HepG2 (cell line): ENCODE results near the gene CDCA4. TPM values are rescaled to one million over a fixed set of nuclear protein-coding genes. Genes with fewer than 3 reads are reported as not detected.
A peak's percentile ranks its signal among the peaks of the same experiment; 100 is the strongest.

ENCODE experiments used
- ATAC-seq: fragments of 200-7000 bp; cut with Tn5 transposase; 3 replicates; pipeline ENCODE4 v1.9.1; 2020; ENCODE audit warnings: mild to moderate bottlenecking, moderate library complexity
- BruUV-seq: library from RNA; stranded (reverse); fragments of 400-500 nt; replicated peaks from 2 replicates; lab custom pipeline; 2021; lab: Mats Ljungman, UMichigan
- CTCF ChIA-PET: fragments of 300-600 bp; formaldehyde crosslinking; extraction: SDS; loops from one replicate; lab custom pipeline; 2021; ENCODE audit warnings: low total read pairs, inconsistent platforms, low intra/inter-chr PET ratio; lab: Yijun Ruan, JAX
- POLR2A ChIA-PET: fragments of 350-600 bp; sonication (Branson Sonifier 250); formaldehyde crosslinking; loops from one replicate; lab custom pipeline; 2020; ENCODE audit warnings: antibody characterized with exemption, inconsistent platforms; lab: Yijun Ruan, JAX
- DNase-seq: peaks from one replicate; pipeline ENCODE4 v3.0.0-alpha.2; 2015; ENCODE audit warnings: low spot score
- FAIRE-seq: peaks from 3 replicates; lab custom pipeline; 2011; peaks lifted over from hg19 to GRCh38; lab: Jason Lieb, UNC
- H2AFZ ChIP-seq: one replicate; pipeline ENCODE4 v1.6.1; 2011; ENCODE audit warnings: low read length, inconsistent platforms
- H3K27ac ChIP-seq: fragments of 300-600 bp; 3 replicates; pipeline ENCODE4 v1.8.0; 2011; ENCODE audit warnings: mixed run types, mild to moderate bottlenecking, mixed read lengths, low read length, inconsistent platforms; ENCODE audit not compliant: insufficient read depth; ENCODE audit errors: extremely low read length
- H3K27me3 ChIP-seq, 2 experiments: fragments of 200-600 bp in 1 of 2; 2 replicates in 1 of 2; 3 replicates in 1 of 2; pipeline versions ENCODE4 v1.6.0 to v1.8.0; 2011; ENCODE audit warnings: low read length in 2 of 2, mild to moderate bottlenecking in 2 of 2, moderate library complexity in 2 of 2, inconsistent platforms in 1 of 2; ENCODE audit not compliant: insufficient read depth in 2 of 2, control insufficient read depth in 1 of 2
- H3K36me3 ChIP-seq, 2 experiments: fragments of 200-600 bp in 1 of 2; replicated peaks in 1 of 2; 2 replicates in 1 of 2; 3 replicates in 1 of 2; pipeline versions ENCODE4 v1.5.1 to v1.8.0; 2011; ENCODE audit warnings: low read length in 2 of 2, inconsistent platforms in 1 of 2; ENCODE audit not compliant: insufficient read depth in 2 of 2, control insufficient read depth in 1 of 2
- H3K4me1 ChIP-seq: 2 replicates; pipeline ENCODE4 v1.5.1; 2012; ENCODE audit warnings: low read length, inconsistent platforms; ENCODE audit not compliant: insufficient read depth
- H3K4me2 ChIP-seq: 2 replicates; pipeline ENCODE4 v1.6.0; 2011; ENCODE audit warnings: low read depth, low read length, inconsistent platforms
- H3K4me3 ChIP-seq, 3 experiments: fragments of 200-600 bp in 1 of 3; sonication (generic), shearing (Covaris generic) in 1 of 3; replicated peaks in 1 of 3; 2 replicates each; pipeline ENCODE4 v1.5.1; 2011 to 2016; ENCODE audit warnings: low read length in 3 of 3, inconsistent platforms in 2 of 3, low read depth in 2 of 3, mild to moderate bottlenecking in 2 of 3, control low read depth in 1 of 3, mixed read lengths in 1 of 3; ENCODE audit not compliant: insufficient read depth in 1 of 3
- H3K79me2 ChIP-seq: one replicate; pipeline ENCODE4 v1.6.1; 2011; ENCODE audit warnings: low read length, inconsistent platforms; ENCODE audit not compliant: insufficient read depth
- H3K9ac ChIP-seq: 2 replicates; pipeline ENCODE4 v1.6.0; 2011; ENCODE audit warnings: mild to moderate bottlenecking, low read depth, low read length, inconsistent platforms; ENCODE audit not compliant: insufficient read depth
- H3K9me3 ChIP-seq: 2 replicates; pipeline ENCODE4 v1.5.1; 2012; ENCODE audit warnings: mild to moderate bottlenecking, low read length
- H4K20me1 ChIP-seq: 2 replicates; pipeline ENCODE4 v1.6.0; 2011; ENCODE audit warnings: inconsistent platforms, mild to moderate bottlenecking, low read length, moderate library complexity; ENCODE audit not compliant: insufficient read depth
- CC2D1A ChIP-seq: sonication (generic); formaldehyde crosslinking; IDR thresholded peaks from 2 replicates; pipeline ENCODE4 v1.8.1; 2023; ENCODE audit warnings: mild to moderate bottlenecking, missing genetic modification reagents
- EHMT2 ChIP-seq: fragments of 200-600 bp; sonication (generic); IDR thresholded peaks from 2 replicates; pipeline ENCODE4 v1.7.0; 2017; ENCODE audit warnings: antibody characterized with exemption, low read depth, low read length, borderline replicate concordance
- MED13 ChIP-seq: sonication (generic); formaldehyde crosslinking; IDR thresholded peaks from 2 replicates; pipeline ENCODE4 v1.5.0; 2020; ENCODE audit warnings: missing genetic modification reagents
- NRL ChIP-seq: sonication (generic); formaldehyde crosslinking; IDR thresholded peaks from 2 replicates; pipeline ENCODE4 v1.5.0; 2020; ENCODE audit warnings: missing genetic modification reagents, mild to moderate bottlenecking, moderate library complexity, borderline replicate concordance
- STAG1 ChIP-seq: sonication (generic); formaldehyde crosslinking; IDR thresholded peaks from 2 replicates; pipeline ENCODE4 v1.4.0; 2020; ENCODE audit warnings: missing genetic modification reagents
- XRCC5 ChIP-seq: fragments of 200-400 bp; formaldehyde crosslinking; optimal IDR thresholded peaks from 2 replicates; pipeline ENCODE3; 2017; ENCODE audit warnings: mild to moderate bottlenecking, low read length
- ZBTB20 ChIP-seq: sonication (generic); formaldehyde crosslinking; IDR thresholded peaks from 2 replicates; pipeline ENCODE4 v1.8.1; 2023; ENCODE audit warnings: missing genetic modification reagents, low read depth, mild to moderate bottlenecking, borderline replicate concordance
- ZNF30 ChIP-seq: sonication (generic); formaldehyde crosslinking; IDR thresholded peaks from 2 replicates; pipeline ENCODE4 v1.5.0; 2020; ENCODE audit warnings: mild to moderate bottlenecking, missing genetic modification reagents
- ZNF451 ChIP-seq: sonication (generic); formaldehyde crosslinking; IDR thresholded peaks from 2 replicates; pipeline ENCODE4 v1.5.0; 2020; ENCODE audit warnings: mild to moderate bottlenecking, missing genetic modification reagents
- ZNF616 ChIP-seq: sonication (generic); formaldehyde crosslinking; IDR thresholded peaks from 2 replicates; pipeline ENCODE4 v1.5.0; 2020; ENCODE audit warnings: low read depth, mild to moderate bottlenecking, missing genetic modification reagents
- ZNF629 ChIP-seq: sonication (generic); formaldehyde crosslinking; conservative IDR thresholded peaks from 2 replicates; pipeline ENCODE4 v1.5.0; 2020; ENCODE audit warnings: missing genetic modification reagents
- ZNF891 ChIP-seq: sonication (generic); formaldehyde crosslinking; IDR thresholded peaks from 2 replicates; pipeline ENCODE4 v1.5.0; 2020; ENCODE audit warnings: mild to moderate bottlenecking, missing genetic modification reagents
- WGBS: methylation state at CpG from one replicate; pipeline ENCODE4 v1.1.6; 2017; ENCODE audit warnings: low lambda C conversion rate; 5-methylcytosine and 5-hydroxymethylcytosine counted together
- in situ Hi-C: cut with HindIII; loops from 2 replicates; pipeline ENCODE4 v1.10.0; 2017; ENCODE audit warnings: low pct_unique_long_range_greater_than_20kb; ENCODE audit not compliant: extremely low pct_ligation_motif_present
- intact Hi-C: fragments of 100-400 bp; cut with micrococcal nuclease; formaldehyde crosslinking; loops from one replicate; pipeline ENCODE4 v1.10.0; 2022; ENCODE audit not compliant: unreplicated experiment
- polyA plus RNA-seq, 8 experiments: library from polyadenylated mRNA; depleted of rRNA in 3 of 8; stranded (reverse) in 7 of 8; unstranded in 1 of 8; fragments of >200 nt; fragmentation: Illumina TruSeq in 4 of 8; extraction: Trizol in 4 of 8; gene quantifications; 2 replicates each; pipeline versions ENCODE4 v1.2.1 to v1.2.3, GENCODE V29; 2011 to 2016; ENCODE audit warnings: low read depth in 4 of 8, missing spikeins in 1 of 8, mixed read lengths in 1 of 8; ENCODE audit not compliant: insufficient read depth in 1 of 8
- total RNA-seq, 5 experiments: library from RNA; depleted of rRNA; stranded (reverse); fragments of >200 nt; fragmentation: Illumina TruSeq; extraction: Trizol; gene quantifications; 2 replicates each; pipeline ENCODE4 v1.2.3, GENCODE V29; 2016; ENCODE audit warnings: low read depth in 1 of 5
- TF ChIP-seq, protein P1 (sequence below): sonication (generic); formaldehyde crosslinking; IDR thresholded peaks from 2 replicates; pipeline ENCODE4 v1.9.0; 2022; ENCODE audit warnings: missing genetic modification reagents, mild to moderate bottlenecking, borderline replicate concordance
- TF ChIP-seq, protein P2 (sequence below): sonication (generic); formaldehyde crosslinking; IDR thresholded peaks from 2 replicates; pipeline ENCODE4 v1.5.1; 2020; ENCODE audit warnings: missing genetic modification reagents, mild to moderate bottlenecking, borderline replicate concordance
- TF ChIP-seq, protein P3 (sequence below): sonication (generic); formaldehyde crosslinking; IDR thresholded peaks from 2 replicates; pipeline ENCODE4 v1.4.0; 2020; ENCODE audit warnings: missing genetic modification reagents, borderline replicate concordance
- TF ChIP-seq, protein P4 (sequence below): sonication (generic); formaldehyde crosslinking; IDR thresholded peaks from 2 replicates; pipeline ENCODE4 v1.5.0; 2020; ENCODE audit warnings: mild to moderate bottlenecking, missing genetic modification reagents

Gene CDCA4
- total and polyA plus RNA-seq, 2 of the 13 experiments (the other 11 are each of a cell fraction or from before 2014, with no cell fraction given), result 19.7 to 43.1 TPM

DNA sequence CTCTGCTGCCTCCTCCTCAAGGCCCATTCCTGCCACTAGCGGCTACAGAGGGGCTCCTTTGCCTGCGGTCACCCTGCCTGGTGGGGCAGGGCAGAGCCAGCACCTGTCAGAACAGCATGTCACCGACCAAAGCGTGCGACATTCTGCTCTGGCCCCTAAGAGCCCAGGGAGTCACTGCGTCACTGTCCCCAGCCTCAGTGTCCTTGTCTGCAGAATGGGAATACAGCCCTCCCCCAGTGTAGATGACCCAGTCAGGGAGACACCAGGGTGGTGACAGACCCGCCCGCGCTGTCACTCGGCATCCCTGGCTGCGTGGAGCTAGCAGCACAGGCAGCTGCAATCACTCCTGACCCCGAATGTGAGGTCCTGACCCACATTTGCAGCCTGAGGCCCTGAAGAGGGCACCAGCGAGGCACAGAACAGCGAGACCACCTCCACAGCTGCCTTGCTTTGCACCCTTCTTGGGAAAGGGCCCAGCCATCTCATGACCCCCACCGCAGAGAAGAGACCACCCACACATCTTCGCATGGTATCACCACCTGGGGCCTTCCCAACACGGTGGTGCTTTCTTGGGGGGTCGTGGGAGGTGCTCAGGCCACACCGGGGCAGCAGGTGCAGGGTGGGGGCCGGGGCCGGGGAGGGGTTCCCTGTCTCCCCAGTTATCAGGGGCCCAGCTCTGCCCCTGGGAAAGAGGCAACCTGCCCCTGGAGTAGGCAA, 45.2 kb downstream of the CDCA4 start:
- no peak for FAIRE-seq
- intact Hi-C loops (loop anchor here (1.0 to 5.0 kb wide), 2 partner anchors 47 to 70 kb away; partner anchors contain the start of gene CDCA4), in situ Hi-C loops (no loop called here)
- no peaks in the 10 kb centered on the region for H3K9me3 ChIP-seq
- peaks cover 11 to 81% of the 10 kb centered on the region in 2 experiments for H3K27me3 ChIP-seq
- H3K4me3 ChIP-seq, result peak overlapping the region in 1 of 3 experiments; percentile 42; a peak in 1 of 6 replicates
- H4K20me1 ChIP-seq, result no peaks in the 10 kb centered on the region
- H3K4me2 ChIP-seq, result peak overlapping the region; percentile 52
- WGBS, result 4% methylated on average over 4 of the region's 21 CpGs
- ATAC-seq, result peak; percentile 10; the same call in 2 of the 3 replicates
- H3K27ac ChIP-seq, result no peak overlapping the region
- no TSS peak for BruUV-seq
- no peaks in the 10 kb centered on the region for H3K79me2 ChIP-seq
- no peaks in the 10 kb centered on the region for H3K36me3 ChIP-seq
- no peak for DNase-seq
- H3K4me1 ChIP-seq, result peaks cover 53% of the 10 kb centered on the region
- ChIA-PET POLR2A (interaction anchor here (1.7 kb wide), 1 partner anchor 45 kb away, joined by 5 read pairs; the partner anchor contains the start of gene CDCA4), CTCF (interaction anchor here (1.4 to 6.7 kb wide), 2 partner anchors 69 to 111 kb away, joined by 4 to 146 read pairs; no protein-coding TSS in a partner anchor)
- no peak overlapping the region for H2AFZ ChIP-seq
- no peak overlapping the region for H3K9ac ChIP-seq
- TF ChIP-seq ZNF891 (CRISPR knock-in tag) (no peak), STAG1 (peak; percentile 42; the same call in 1 of the 2 replicates), NRL (CRISPR knock-in tag) (no peak), XRCC5 (peak; percentile 5), ZBTB20 (no peak), CC2D1A (CRISPR knock-in tag) (no peak), ZNF616 (0 out of 2 replicates have a peak, but pooled peaks have one; percentile 30), ZNF629 (CRISPR knock-in tag) (peak; percentile 68), EHMT2 (no peak), ZNF451 (CRISPR knock-in tag) (no peak), ZNF30 (CRISPR knock-in tag) (no peak), MED13 (CRISPR knock-in tag) (no peak)
- TF ChIP-seq, protein P1, sequence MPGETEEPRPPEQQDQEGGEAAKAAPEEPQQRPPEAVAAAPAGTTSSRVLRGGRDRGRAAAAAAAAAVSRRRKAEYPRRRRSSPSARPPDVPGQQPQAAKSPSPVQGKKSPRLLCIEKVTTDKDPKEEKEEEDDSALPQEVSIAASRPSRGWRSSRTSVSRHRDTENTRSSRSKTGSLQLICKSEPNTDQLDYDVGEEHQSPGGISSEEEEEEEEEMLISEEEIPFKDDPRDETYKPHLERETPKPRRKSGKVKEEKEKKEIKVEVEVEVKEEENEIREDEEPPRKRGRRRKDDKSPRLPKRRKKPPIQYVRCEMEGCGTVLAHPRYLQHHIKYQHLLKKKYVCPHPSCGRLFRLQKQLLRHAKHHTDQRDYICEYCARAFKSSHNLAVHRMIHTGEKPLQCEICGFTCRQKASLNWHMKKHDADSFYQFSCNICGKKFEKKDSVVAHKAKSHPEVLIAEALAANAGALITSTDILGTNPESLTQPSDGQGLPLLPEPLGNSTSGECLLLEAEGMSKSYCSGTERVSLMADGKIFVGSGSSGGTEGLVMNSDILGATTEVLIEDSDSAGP, result peak; percentile 24; the same call in 1 of the 2 replicates
- TF ChIP-seq, protein P2, sequence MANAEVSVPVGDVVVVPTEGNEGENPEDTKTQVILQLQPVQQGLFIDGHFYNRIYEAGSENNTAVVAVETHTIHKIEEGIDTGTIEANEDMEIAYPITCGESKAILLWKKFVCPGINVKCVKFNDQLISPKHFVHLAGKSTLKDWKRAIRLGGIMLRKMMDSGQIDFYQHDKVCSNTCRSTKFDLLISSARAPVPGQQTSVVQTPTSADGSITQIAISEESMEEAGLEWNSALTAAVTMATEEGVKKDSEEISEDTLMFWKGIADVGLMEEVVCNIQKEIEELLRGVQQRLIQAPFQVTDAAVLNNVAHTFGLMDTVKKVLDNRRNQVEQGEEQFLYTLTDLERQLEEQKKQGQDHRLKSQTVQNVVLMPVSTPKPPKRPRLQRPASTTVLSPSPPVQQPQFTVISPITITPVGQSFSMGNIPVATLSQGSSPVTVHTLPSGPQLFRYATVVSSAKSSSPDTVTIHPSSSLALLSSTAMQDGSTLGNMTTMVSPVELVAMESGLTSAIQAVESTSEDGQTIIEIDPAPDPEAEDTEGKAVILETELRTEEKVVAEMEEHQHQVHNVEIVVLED (CRISPR knock-in tag), result no peak
- TF ChIP-seq, protein P3, sequence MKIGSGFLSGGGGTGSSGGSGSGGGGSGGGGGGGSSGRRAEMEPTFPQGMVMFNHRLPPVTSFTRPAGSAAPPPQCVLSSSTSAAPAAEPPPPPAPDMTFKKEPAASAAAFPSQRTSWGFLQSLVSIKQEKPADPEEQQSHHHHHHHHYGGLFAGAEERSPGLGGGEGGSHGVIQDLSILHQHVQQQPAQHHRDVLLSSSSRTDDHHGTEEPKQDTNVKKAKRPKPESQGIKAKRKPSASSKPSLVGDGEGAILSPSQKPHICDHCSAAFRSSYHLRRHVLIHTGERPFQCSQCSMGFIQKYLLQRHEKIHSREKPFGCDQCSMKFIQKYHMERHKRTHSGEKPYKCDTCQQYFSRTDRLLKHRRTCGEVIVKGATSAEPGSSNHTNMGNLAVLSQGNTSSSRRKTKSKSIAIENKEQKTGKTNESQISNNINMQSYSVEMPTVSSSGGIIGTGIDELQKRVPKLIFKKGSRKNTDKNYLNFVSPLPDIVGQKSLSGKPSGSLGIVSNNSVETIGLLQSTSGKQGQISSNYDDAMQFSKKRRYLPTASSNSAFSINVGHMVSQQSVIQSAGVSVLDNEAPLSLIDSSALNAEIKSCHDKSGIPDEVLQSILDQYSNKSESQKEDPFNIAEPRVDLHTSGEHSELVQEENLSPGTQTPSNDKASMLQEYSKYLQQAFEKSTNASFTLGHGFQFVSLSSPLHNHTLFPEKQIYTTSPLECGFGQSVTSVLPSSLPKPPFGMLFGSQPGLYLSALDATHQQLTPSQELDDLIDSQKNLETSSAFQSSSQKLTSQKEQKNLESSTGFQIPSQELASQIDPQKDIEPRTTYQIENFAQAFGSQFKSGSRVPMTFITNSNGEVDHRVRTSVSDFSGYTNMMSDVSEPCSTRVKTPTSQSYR (CRISPR knock-in tag), result no peak
- TF ChIP-seq, protein P4, sequence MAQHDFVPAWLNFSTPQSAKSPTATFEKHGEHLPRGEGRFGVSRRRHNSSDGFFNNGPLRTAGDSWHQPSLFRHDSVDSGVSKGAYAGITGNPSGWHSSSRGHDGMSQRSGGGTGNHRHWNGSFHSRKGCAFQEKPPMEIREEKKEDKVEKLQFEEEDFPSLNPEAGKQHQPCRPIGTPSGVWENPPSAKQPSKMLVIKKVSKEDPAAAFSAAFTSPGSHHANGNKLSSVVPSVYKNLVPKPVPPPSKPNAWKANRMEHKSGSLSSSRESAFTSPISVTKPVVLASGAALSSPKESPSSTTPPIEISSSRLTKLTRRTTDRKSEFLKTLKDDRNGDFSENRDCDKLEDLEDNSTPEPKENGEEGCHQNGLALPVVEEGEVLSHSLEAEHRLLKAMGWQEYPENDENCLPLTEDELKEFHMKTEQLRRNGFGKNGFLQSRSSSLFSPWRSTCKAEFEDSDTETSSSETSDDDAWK (CRISPR knock-in tag), result no peak
